Globus pallidus (tissue), 1 donor: Measurements from ENCODE around the gene SLC39A7.

Experiments used
- DNase-seq: peaks from one replicate; pipeline ENCODE4 v3.0.0-alpha.2; 2015; ENCODE audit warnings: low spot score

The SLC39A7 gene

GRCh38 chr6:33236852-33237251 lies 36.2 kb downstream of the SLC39A7 start:
- DNase-seq = no peak

GRCh38 chr6:33237741-33238140 lies 37.1 kb downstream of the SLC39A7 start:
- DNase-seq = no peak

GRCh38 chr6:33241968-33242367 lies 41.3 kb downstream of the SLC39A7 start:
- DNase-seq = no peak

GRCh38 chr6:33243476-33243875 lies 42.8 kb downstream of the SLC39A7 start:
- DNase-seq = no peak

- DNase-seq = peak; percentile 83
These were observed 47.4 kb downstream of the SLC39A7 start for GRCh38 chr6:33247977-33248642.

GRCh38 chr6:33248643-33248931 lies 47.9 kb downstream of the SLC39A7 start:
- no peak for DNase-seq

- peak; percentile 99 for DNase-seq
These were observed 48.5 kb downstream of the SLC39A7 start for GRCh38 chr6:33248932-33249731.

GRCh38 chr6:33249732-33250630 lies 49.3 kb downstream of the SLC39A7 start:
- peak; percentile 7 for DNase-seq

GRCh38 chr6:33250731-33251130 lies 50.1 kb downstream of the SLC39A7 start:
- DNase-seq = no peak

GRCh38 chr6:33251395-33252012 lies 50.8 kb downstream of the SLC39A7 start:
- DNase-seq = no peak

GRCh38 chr6:33252759-33253158 lies 52.1 kb downstream of the SLC39A7 start:
- DNase-seq = no peak
